22Rv1 (cell line): ENCODE measurements around the gene PKHD1.

Experiments
- ZFX ChIP-seq: fragments of 450-650 bp; IDR thresholded peaks from 2 replicates; pipeline ENCODE4 v1.6.1; 2017; ENCODE audit warnings: antibody characterized with exemption, borderline replicate concordance
- TF ChIP-seq, protein P1 (sequence below): fragments of 450-650 bp; IDR thresholded peaks from 2 replicates; pipeline ENCODE4 v1.5.1; 2017; ENCODE audit warnings: mild to moderate bottlenecking

GRCh38 chr6:51805517-51805916 is 281.9 kb downstream of the PKHD1 start:
- TF ChIP-seq, protein P1, sequence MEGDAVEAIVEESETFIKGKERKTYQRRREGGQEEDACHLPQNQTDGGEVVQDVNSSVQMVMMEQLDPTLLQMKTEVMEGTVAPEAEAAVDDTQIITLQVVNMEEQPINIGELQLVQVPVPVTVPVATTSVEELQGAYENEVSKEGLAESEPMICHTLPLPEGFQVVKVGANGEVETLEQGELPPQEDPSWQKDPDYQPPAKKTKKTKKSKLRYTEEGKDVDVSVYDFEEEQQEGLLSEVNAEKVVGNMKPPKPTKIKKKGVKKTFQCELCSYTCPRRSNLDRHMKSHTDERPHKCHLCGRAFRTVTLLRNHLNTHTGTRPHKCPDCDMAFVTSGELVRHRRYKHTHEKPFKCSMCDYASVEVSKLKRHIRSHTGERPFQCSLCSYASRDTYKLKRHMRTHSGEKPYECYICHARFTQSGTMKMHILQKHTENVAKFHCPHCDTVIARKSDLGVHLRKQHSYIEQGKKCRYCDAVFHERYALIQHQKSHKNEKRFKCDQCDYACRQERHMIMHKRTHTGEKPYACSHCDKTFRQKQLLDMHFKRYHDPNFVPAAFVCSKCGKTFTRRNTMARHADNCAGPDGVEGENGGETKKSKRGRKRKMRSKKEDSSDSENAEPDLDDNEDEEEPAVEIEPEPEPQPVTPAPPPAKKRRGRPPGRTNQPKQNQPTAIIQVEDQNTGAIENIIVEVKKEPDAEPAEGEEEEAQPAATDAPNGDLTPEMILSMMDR: no peak
- TF ChIP-seq ZFX: no peak
